GM21619 (cell line): ENCODE data around the gene MGAT3.

Source experiments
- ATAC-seq: cut with Tn5 transposase; IDR thresholded peaks from one replicate; pipeline ENCODE4 v1.9.1; 2021; ENCODE audit not compliant: unreplicated experiment

MGAT3 gene

DNA sequence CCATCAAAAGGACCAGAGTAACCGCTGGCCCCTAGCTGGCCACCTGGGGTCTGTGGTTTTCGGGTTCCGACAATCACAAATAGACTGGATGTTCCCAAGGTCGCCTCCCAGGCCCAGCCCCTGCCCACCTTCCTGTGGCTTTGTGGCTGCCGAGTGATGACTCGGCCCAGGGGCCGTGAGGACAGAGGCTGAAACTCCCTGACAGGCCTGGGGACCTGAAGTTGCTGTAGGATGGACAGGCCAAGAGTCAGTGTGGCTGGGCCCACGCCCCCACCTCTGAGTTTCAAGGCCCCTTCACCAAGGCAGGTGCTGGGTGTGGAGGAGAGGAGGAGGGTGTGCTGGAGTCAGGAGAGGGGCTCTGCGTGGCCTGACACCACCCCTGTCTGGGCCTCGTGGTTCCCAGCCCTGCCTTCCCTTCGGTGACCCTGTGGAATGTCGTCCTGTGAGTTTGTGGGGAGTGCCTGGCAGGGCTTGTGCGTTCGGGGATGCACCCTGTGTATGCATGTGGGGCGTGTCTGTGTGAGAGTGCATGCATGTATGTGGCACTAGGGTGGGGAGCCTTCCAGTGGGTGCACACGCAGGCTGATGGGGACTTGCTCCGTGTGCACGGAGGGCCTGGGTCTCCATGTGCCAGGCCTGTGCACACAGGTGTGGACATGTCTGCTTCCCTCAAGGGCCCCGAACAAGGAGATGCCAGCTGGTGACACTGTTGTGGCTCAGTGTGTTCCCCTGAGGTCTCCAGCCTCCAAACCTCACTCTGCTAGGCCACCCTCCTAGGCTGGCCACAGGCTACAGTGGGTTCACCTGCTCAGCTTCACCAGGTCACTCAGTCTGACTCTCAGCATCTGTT, 8.4 kb upstream of the MGAT3 start:
- ATAC-seq: no peak

DNA sequence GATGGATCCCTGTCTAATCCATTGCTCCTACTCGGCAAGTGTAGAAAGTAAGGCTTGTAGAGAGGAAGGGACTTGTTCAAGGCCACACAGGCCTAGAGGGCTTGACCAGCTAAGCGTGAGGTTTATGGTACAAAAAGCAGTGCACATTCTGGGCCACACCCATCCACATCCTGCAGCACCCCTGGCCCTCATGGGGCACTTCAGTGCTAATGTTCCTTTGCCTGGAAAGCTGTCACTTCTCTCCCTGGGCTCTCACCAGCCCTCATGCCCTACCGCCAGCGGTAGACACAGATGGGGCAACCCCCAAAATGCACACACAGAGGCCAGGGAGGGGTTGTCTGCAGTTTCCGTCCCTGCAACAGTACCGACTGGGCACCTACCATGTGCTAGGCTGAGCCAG, 7.1 kb upstream of the MGAT3 start:
- ATAC-seq: no peak

DNA sequence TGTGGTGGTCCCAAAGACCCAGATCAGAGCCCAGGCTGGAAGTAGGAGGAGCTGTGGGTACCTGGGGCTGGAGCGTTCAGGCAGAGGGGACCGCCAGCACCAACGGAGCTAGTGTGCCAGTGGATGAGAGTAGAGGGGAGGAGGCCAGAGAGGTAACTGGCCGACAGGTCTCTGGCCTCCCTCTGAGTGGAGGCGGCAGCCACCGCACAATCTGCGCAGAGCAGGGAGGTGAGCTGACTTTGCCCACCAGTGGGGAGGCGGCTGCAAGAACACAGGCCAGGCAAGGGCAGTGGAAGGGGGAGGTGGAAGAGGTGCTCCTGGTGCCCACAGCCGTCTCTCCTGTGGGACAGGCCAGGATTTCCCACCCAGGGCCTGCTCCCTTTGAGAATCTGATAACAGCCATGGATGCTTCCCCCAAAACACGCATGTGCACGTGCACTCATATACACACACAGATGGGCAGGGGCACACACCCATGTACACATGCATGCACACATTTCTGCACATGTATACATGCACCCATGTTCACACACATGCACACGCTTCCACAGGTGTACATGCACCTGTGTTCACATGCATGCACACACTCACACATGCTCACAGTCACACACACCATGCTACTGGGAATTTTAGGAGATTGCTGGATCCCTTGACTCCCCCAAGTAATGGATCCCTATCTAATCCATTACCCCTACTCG, 6.4 kb upstream of the MGAT3 start:
- ATAC-seq: no peak

- ATAC-seq: no peak
These were observed 4.1 kb upstream of the MGAT3 start for GRCh38 chr22:39452740-39453040.

GRCh38 chr22:39453765-39454378, 2.9 kb upstream of the MGAT3 start:
- ATAC-seq: no peak

GRCh38 chr22:39454385-39454871, 2.4 kb upstream of the MGAT3 start:
- ATAC-seq: no peak

DNA sequence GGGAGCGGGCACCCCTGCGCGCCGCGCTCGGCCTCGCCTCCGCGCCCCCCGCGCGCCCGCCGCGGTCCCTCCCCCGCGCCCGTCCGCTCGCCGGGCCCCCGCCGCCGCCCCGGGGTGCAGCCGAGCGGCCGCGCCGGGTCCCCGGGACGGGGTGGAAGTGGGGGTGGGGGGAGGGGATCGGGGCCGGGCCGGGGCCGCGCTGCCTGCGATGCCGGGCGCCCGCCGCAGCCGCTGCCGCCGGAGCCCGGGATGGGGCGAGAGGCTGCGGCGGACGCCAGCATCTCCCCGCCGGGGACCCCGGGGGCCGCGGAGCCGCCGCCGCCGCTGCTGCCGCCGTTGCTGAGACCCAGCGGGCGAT, 365 bp downstream of the MGAT3 start:
- ATAC-seq: no peak

DNA sequence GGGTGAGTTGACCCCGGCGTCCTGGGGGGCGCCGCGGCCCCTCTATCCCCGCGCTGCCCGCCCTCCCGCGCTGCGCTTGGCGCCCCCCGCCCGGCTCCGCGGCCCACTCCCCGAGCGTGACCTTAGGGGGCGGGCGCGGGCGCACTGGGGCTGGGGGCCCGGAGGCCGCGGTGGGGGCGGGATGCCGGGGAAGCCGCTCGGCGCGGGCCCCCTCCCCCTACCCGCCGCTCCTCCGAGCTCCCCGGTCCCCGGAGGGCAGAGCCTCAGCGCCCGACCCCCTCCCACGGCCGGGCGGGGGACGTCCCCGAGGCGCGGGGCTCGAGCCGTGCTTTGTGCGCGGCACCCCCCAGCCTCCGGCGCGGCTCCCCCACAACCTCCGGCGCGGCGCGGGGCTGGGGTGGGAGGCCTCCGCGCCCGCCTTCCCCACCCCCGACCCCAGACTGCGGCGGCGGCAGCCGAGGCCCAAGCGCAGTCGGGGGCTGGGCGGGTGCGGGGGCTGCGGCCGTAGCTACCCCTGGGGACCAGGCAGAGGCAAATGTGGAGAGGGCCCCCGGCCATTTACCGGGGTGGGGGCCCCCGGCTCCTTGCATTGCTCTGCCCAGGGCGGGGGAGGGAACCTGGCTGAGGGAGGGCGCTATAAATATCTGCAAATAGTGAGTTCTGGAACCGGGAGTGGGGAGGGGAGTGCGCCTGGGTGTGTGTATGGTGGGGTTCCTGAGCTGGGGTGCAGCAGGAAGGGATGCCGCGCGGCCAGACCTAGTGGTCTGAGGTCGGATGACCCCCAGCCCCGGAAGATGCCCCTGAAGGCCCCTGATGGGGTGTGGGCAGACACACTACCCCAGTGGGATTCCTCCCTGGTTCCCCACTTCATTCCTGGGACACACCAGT, 988 bp downstream of the MGAT3 start:
- ATAC-seq: no peak

- ATAC-seq: no peak
These were observed 1.8 kb downstream of the MGAT3 start for GRCh38 chr22:39458444-39459083.

DNA sequence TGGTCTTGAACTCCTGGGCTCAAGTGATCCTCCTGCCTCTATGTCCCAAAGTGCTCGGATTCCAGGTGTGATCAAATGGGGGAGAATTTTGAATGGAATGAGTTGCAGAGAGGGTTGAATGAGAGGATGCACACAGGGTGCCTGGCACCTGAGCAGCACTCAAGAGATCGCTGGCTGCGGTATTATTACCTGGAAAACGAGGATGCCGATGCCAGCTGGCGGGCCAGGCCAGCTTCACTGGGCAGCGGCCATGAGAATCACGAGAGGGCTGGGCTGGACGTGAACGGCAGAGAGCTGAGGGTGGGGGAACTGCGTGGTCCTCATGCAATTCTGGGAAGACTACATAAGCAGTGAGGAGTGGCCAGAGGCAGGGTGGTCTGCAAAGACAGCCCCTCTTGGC, 2.9 kb downstream of the MGAT3 start:
- no peak for ATAC-seq

- no peak for ATAC-seq
These were observed 5.8 kb downstream of the MGAT3 start for GRCh38 chr22:39462443-39463221.

DNA sequence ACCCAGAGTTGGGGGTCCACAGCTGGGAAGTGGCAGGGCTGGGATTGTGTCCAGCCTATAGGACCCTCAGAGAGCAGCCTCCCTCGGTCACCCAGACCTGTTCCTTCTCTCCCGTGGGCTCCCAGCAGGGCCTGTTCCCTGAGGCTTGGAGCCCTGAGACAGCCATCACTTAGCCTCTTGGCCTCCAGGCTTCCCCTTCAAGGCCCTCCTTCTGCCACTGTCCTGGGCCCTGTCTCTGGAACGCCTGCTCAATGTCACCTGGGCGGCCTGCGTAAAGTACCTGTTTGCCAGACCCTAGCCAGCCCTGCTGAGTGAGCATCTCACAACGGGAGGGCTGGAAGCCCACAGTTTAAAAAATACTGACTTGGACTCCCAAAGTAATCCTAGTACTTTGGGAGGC, 6.5 kb downstream of the MGAT3 start:
- ATAC-seq: no peak

DNA sequence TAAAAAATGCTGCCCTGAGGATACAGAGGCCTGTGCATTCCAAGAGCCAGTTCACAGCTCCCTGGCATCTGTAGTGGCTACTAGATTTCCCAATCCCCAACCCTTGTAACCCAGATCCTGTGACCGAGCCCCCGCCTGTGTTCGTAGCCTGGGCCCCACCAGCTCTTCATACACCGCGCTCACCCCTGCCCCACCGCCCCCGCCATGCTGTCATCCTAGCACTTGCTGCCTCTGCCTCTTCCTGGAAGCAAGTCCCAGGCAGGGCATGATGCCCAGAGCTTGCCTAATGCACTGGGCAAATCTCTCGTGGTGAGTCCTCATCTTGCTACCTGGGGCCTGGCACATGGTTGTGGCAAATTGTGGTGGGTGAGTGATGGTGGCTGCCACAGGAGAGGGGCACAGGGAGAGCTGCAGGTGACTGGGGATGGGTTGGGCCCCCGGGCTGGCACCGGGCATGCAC, 7.1 kb downstream of the MGAT3 start:
- no peak for ATAC-seq

DNA sequence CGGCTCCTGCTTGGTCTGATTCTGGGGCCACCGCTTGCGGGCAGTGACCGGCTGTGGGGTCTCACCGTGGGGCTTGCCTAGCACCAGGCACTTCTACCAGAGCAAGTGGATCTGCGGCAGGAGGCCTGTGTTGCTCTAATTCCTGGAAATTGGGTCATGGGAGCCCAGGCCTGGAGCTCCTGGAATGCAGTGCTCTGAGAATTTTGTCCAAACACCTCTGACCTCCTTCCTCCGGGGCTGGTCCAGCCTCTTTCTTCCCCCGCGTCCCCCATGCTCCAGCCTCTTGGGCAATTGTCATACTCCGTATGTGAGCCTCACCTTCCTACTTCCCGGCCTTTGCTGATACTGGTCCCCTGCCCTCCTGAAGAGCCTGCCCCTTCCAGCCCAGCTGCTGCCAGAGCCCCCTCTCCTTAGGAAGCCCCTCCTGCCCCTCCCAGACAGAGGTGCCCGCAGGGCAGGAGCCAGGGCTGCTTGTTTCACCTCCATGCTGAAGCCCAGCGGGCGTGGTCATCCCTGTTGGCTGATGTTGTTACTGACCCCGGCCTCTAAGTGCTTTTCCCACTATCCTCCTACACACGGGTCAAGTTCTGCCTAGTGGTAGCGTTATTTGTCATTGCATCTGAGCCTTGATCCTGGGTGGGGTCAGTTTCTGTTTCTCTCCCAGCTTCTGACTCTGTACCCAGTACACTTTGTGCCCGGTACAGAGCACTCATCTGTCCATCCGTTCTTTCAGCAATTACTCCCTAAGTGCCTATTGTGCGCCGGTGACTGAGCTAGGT, 9.6 kb downstream of the MGAT3 start:
- ATAC-seq: no peak

DNA sequence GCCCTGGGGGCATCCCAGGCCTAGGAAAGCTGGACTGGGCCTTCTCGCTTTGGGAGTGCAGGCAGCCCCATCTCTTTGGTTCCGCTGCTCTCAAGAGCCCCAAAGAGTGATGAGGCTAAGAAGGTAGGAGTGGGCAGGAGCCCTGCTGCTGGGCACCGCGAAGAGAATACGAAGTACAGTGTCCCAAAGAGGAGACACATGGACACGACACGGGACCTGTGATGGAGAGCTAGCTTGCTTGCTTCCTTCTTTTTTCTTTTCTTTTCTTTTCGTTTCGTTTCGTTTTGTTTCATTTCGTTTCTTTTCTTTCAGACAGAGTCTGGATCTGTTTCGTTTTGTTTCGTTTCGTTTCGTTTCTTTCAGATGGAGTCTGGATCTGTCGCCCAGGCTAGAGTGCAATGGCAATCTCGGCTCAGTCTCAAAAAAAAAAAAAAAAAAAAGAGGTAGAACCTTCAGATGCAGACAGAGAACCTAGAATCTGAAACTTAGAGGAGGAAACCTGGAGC, 10.6 kb downstream of the MGAT3 start:
- ATAC-seq: no peak

GRCh38 chr22:39468487-39469325, 11.9 kb downstream of the MGAT3 start:
- ATAC-seq: no peak

- ATAC-seq: no peak
These were observed 12.5 kb downstream of the MGAT3 start for GRCh38 chr22:39469326-39469680.
